Epidermal melanocyte (primary cell): ENCODE results near the gene NFATC2.

Experiments
- DNase-seq: peaks from one replicate; pipeline ENCODE4 v3.0.0; 2011; ENCODE audit warnings: low spot score; ENCODE audit not compliant: insufficient read length

NFATC2 gene

DNA sequence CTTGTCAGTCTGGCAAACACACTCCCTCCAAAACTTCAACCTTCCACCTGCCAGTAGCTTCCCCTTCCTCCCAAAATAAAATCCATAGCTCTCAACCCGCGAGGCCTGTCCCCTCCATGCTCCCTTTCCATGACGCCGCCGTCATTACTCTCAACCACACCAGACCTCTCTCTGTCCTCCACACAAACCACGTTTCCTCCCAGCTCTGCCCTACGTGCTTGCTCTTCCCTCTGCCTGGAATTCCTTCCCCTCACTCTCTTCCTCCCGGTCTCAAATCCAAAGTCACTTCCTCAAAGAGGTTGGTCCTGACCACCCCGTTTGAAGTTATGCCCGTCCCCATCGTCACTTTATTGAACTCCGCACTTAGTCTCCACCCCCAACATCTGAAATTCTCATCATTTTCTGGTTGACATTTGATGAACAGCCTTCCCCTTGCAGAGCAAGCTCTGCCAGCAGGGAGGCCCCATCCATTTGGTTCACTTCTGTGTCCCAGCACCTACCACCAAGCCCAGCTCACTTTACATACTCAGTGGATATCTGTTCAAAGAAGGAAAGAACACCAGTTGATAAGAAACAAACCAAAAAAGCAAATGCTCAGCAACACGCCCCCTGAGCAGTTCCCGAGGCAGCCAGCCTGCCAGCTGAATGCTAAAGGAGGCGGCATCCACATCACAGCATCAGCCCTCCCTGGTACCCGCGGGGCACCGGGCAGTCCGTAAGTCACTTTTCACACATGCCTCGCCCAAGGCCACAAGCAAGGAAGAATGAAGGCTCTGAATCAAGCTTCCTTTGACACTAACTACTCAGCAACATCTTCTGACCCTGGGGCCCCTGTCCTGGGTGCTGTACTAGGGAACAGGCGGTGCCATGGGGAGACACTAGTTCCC is 125.0 kb downstream of the NFATC2 start:
- no peak for DNase-seq

DNA sequence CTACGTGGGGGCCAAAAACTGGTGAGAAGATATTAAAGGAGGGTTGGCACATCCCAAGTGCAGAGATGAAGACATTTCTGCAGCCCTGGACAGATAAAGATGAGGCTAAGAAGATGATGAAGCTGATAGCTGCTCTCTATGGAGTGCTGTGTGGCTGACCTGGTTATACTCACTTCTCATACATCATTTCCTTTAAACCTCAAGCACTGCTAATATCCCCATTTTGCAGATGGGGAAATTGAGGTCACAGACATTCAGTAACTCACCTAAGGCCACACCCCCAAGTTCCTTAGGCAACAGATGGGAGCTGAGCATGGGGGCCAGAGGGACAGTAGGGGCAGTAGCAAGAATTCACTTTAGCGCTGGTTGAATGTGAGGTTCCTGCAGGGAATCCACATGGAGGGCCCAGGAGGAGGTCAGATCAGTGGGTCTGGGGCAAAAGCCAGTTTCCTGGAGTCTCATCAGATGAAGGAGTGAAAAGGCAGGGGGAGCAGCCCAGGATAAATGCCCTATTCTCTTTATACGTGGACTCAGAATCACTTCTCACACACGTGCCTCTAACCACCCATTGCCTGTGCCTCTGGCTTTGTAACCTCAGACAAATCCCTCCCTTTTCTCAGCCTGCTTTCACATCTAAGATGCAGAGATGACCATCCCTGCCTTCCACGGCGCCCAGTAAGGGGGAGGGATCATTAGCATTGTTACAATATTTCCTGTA is 125.8 kb downstream of the NFATC2 start:
- no peak for DNase-seq

DNA sequence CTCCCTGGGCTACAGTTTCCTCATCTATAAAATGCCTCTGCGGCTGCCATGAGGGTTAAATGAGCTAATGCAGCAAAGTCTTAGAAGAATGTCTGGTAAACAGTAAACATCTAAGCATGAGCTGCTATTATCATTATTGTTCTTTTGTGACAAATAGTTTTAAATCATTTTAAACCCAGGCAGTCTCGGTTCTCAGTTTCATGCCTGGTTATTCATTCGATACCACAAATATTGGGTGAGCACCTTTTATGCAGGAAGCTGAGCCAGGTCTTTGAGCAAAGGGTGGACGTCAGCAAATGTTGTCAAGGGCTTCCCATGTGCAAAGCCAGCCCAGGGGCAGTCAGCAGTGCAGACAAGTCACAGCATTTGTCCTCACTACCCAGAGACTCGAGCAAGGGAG is 128.7 kb downstream of the NFATC2 start:
- no peak for DNase-seq

DNA sequence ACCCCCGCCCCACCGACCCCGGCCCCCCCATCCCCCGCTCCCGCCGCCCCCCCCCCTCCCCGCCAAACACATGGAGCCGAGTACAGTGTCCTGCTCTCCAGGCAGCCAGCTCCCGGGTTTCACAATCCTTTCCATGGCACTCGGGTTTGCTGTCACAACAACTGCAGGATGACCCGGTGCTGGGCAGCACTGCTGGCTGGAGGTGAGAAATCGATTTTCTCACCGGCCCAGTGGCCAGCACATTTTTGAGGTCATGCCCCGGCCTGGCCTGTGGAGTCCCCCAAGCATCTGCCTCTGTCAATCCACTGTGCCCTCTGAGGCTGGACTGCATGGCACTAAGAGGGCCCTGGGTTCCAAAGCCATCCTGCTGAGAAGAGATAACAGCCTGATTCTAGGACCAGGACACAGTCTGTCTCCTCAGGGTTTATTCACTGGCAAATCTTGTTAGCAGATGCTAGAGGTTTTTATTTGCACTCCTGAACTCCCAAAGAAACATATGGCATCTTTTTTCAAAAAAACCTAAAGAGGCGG is 129.5 kb downstream of the NFATC2 start:
- no peak for DNase-seq

DNA sequence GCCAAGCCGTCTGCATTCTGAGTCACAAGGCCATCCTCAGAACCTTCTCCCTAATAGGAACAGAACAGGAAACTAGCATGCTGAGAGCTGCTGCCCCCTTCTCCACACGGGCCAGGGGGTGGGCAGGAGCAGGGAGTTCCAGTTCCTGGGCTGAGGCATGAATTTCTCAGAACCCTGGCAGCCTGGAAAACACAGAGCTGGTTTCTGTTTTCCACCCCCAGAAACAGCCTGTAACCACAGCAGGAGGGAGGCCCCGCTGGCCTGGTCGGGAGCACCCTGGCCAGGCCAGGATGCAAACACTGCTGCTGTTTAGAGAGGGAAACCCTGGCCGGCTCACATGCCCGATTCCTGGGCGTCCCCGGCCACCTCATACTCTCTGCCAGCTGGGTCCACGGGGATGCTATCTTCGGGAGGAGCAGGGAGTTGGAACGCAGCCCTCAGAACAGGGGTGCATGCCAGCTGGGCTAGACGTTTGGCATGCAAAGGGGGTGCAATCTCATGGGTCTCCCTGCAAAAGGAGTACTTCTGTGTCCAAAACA is 130.1 kb downstream of the NFATC2 start:
- DNase-seq = no peak

DNA sequence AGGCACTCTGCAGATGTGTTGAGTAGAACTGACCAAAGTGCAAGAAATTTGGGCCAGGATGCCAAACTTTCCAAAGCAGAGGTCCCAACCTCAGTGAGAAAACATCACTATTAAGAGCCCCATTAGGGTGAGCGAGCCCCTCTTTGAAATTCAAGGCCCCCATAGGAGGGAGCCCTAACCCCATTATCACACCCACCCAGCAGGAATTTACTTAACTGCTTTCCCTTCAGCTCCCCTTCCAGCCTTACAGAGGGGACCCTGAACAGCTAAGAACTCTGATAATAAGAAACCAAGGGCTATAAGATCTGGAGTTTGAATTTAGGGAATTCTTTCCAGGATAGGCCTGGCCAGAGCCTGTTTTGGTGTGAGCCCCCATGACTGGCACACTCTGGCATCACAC is 130.6 kb downstream of the NFATC2 start:
- no peak for DNase-seq

DNA sequence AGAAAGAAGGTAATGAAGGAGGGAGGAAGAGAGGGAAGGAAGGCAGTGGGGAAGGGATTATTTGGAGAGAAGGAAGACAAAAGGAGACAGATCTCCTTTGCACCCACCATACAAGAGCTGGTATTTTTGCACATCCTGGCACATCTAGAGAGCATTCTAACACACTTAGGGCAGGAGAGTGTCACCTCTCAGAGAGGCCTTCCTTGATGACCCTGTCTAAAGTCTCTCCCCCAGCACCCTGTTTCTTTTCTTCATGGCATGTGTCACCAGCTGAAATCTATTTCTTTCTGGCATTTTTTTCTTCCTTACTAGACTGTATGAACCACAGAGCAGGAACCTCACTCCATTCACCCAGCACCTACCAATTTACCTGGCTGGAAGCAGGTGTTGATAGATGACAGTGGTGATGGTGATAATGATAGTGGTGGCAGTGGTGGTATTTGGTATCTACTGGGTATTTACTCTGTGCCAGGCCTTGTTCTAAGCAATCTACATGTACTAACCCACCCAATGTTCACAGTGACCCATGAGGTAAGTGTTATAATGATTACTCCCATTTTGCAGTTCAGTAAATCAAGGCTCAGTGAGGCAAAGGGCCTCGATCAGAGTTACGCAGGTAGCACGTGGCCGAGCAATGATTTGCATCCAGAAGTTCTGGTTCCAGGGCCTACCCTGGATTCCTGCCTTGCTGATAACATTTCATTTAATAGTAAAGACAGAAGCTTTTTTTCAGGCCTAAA is 131.8 kb downstream of the NFATC2 start:
- no peak for DNase-seq

DNA sequence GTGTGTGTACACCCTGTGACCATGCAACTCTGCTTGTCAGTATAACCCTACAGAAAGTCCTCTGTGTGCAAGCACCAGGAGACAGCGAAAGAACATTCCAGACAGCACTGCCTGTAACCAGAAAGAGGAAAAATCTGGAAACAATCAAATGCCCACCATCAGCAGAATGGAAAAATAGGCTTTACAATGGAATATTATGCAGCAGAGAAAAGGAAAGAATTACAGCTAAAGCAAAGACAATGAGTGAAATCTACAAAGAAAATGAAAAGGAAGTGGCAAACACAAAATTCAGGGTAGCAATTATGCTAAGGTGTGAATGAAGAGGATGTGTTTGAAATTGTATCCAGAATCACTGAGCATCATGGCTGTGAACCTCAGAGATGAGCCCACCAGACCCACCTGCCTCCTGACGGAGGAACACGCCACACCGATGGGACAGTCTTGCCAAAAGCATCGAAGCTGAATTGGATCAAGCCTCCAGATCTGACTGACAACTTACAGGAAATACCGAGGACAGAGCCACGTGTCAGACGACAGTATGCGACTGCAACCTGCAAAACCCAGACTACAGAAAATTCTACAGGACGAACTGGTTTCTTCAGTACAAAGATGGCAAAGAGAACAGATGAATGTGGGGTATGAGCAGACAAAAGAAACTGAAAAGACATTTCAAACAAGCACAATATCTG is 133.2 kb downstream of the NFATC2 start:
- DNase-seq = no peak

DNA sequence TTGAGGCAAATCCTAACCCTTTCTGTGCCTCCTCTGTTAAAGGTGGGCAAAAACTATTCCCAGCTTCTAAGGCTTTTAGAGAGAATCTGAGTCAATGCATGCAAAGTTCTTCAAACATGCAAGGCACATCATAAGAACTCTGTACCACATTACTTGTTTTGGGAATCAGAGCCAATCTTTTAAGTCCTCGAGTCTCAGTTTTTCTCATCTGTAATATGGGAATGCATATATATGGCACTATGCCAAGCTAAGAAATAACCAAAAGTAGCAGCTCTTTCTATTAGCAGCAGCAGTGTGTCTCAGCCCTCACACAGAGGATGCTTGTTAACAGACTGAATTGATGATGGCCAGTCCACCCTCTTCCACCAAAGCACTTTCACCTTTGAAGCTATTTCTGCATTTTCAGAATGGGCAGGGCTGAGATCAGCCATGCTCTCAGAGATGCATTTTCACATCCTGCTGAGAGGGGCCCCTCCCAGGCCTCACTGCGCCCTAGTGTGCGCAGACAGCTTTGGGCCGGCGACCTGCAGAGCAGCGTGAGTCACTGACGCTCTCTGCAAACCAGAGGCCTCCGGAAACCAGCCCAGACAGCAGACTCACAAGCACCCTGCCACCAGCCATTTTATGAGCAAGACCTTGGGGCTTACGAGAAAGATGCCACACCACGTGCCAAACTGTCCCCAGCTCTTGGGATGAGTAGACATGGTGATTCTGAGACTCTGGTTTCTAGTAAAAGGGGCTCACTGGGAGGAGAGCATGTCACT is 138.0 kb downstream of the NFATC2 start:
- no peak for DNase-seq

DNA sequence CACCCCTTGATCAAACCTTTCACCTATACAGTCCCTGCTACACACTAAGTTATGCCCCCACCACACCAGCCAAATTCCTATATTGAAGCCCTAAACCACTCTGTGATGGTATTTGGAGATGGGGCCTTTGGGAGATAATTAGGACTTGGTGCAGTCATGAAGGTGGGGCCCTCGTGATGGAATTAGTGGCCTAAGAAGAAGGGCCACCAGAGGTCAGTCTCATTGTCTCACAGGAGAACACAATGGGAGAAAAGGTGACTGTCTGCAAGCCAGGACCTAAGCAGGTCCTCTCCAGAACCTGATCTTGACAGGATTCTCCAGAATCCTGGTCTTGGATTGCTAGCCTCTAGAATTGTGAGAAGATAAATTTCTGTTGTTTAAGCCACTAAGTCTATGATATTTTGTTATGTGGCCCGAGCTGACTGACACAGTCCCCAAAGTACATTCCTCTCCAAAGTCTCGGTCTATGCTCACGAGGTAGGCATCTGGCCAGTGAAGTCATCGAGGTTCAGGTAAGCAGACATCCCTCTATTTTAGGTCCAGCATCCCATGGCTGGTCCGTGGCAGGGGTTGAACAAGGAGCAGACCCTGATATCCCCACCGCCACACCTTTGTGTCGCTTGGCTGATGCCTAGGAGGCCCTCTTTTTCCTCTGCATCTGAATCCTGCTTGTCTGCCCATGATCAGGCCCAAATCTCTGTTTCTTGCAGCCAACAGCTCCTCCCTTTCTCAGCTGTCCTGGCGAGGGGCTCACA is 138.9 kb downstream of the NFATC2 start:
- DNase-seq = no peak

DNA sequence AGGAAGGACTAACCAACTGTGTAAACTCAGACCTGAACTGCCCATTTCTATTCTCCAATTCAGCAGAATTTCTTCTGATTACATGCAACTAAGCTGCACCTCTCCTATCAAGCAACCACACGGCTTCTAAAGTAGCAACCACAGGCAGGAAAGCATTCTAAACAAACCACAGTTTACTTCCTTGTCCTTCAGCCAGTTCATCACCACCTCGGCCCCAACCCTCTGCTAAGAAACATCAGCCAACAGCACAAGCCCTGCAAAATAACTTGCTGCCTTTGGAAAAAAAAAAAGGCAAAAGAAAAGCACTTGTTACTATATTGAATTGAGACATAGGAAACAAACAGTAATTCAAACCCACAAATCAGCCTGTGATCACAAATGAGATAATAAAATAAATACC is 140.3 kb downstream of the NFATC2 start:
- DNase-seq = no peak

DNA sequence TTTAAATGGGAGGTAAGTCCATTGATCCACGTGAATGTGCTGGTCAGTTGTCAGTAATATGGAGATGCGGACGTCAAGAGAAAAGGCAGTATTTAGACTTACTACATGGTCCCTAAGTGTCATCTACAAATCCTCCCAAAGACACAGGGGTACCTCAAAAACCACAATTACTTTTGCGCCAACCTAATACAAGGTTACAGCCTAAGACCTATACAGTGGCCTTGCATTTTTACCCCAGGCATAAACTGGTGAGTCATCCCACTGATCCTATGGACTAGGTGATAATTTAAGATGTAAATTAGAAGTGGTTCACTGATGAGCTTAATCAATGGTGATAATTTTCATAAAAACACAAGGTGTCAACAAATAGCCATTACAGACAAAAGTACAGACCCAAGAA is 141.0 kb downstream of the NFATC2 start:
- DNase-seq = no peak

DNA sequence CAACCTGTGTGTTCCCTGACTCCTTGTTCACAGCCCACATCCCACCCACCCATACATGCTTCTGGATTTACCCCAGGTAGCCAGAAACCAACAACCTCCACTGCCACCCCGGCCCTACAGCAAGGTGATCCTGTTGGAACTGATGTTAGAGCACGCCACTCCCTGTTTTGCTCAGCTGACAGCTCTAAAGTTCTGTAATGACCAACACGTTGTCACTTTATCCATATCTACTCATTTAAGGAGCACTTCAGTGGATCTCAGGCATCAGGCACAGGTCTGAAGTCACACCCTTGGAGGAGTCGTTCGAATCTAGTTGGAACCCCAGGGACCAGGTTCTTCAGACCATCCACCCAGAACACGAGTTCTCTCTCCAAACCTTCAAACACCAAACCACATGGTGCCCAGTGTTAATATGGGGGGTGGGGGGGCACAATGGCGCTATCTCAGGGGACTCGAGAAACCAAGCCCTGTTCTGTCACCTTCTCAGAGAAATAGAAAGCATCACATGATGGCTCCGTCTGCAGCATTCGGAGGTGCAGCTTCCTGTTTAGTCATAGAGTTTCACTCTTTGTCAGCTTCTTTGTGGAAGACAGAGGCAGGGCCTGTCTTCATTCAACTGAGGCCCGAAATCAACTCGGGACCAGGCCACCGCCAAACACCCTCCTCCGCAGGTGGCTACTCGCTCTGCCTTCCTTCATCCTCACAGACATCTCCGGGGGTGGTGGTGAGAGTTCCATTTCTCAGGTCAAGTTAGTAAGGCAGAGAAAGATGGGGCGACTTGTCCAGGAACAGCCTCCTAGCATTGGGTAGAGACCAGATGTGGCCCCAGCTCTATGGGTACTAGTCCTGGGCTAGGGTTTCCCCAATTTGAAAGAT is 142.2 kb downstream of the NFATC2 start:
- DNase-seq = no peak

DNA sequence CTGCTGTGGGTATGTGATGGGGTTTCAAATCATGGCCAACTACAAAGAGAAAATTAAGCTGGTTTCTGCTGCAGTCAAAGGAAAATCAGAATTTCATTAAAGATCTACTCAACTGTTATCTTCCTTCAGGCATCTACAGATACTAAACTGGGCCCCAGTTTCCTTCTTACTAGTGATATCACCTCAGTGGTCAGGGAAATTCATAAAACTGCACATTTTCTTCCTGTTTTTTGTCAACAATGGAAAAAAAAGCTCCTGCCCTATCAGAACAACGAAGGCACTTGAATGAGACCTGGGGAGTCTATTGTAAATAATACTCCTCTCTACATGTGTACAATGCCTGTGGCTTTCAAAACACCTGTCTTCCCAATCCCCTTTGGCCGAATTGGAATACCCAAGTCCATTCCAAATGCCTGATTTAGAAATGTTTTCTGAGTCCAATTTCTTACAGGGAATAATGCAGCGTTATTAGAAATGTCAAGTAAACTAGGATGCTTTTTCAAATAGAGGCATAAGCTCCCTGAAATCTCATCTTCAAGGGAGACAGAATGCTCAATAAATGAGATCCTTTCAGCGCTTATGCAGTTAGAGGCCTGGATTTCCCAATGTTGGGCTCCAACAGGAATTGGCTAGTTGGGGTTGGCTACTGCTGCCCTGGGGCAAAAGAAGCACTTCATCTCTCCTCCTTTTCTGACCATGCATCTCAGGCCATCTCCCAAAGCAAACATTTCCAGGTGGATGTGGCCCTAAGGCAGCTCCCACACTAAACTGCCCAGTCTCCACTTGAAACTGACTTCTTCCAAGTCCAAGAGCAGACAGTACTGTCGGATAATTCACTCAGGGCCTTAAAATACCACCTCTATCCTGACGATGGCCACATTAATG is 143.3 kb downstream of the NFATC2 start:
- no peak for DNase-seq

DNA sequence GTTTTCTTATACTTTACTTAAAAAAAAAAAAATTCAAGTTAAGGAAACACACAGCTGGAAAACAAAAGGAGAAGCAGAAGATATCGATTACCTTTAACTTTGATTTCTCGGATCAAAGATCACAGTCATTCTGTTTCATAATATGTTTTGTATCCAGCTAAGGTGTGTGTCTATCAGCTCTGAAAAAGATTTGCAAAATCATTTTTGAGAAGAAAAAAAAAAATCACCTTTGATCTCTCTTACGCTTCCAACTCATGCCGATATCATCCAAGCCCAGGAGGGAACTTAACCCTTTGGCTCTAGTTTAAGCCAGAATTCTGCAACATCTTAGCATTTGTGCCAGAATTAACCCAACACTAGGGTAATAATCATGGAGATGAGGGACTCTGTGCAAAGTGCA is 144.0 kb downstream of the NFATC2 start:
- DNase-seq = no peak

DNA sequence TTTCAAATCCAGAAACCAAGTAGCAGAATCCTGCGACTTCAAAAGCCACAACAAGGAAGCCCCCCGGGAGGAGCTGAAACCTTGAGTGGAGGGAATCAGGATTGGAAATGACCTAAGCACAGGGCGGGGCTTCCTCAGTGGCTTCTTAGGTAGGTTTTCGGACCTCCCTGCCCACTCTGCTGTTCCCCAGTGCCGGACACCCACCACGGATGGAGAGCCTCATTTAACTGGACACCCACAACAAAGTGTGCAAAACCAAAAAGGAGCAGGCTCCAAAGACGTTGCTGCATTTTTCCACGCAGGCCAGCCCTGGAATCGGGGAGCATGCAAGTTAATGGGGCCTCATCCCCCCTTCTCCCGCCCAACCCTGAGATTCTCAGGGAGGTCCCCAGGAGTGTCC is 144.4 kb downstream of the NFATC2 start:
- DNase-seq = no peak

DNA sequence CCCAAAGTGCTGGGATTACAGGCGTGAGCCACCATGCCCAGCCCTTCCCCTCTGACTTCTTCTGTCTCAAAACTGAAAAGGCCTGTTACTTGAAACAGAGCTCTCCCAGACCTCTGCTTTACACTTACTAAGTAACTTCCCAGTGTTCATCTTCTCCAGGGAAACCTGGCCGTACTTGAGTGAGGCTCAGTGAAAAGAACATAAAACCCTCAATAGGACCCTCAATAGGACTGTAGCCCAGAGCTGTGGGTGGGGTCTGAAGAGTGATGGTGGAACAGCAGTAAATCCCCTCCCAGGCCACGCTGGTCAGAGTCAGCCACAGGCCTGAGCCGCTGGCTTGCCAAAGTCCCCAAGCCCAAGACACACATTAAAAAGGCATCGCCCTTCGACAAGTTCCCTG is 145.4 kb downstream of the NFATC2 start:
- no peak for DNase-seq
